Measurements from ENCODE around the gene GPRC5A. TPM values are rescaled to one million over a fixed set of nuclear protein-coding genes. Genes with fewer than 3 reads are reported as not detected.
"Not testable (repeated sequence)": the region's sequence is repeated elsewhere in the genome, so short reads cannot be mapped to it uniquely, and the experiment has no call there.

GPRC5A gene
- total RNA-seq, 1 donor from 2014 or later: 3.4 TPM

DNA sequence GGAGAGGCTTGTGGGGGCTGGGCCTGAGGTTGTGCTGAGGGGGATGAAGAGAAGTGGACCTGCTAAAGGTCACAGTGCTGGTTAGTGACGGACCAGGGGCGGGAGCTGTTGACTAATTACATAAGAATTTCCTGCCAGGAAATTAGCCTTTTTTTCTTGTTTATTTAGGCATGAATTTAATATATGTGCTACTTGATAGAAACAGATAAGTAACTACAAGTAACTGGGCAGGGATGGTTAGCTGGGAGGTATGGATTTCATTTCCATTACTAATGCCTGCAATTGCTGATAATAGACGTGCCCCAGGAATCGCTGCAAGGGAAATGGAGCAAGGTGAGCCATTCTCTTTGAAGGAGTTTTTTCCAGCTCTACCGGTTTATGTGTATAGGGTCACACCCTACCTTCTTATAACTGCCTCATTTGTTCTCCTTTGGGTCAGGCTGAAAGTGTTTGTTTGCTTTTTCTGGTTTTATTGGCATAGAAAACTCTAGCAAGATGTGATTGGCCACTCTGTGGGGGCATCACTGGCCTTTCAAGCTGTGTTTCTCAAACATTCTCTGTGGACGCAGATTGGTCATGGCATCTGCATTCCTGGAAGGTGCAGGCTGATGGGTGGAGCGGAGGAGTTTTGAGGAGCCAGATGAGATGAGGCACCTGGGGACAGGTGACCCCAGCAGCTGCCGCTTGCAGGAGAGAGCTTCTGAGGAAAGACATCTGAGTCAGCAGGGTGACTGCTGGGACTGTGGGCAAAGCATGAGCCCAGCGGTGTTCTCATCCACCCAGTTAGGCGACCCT lies 19.0 kb upstream of the GPRC5A start:
- TF ChIP-seq, protein P1, sequence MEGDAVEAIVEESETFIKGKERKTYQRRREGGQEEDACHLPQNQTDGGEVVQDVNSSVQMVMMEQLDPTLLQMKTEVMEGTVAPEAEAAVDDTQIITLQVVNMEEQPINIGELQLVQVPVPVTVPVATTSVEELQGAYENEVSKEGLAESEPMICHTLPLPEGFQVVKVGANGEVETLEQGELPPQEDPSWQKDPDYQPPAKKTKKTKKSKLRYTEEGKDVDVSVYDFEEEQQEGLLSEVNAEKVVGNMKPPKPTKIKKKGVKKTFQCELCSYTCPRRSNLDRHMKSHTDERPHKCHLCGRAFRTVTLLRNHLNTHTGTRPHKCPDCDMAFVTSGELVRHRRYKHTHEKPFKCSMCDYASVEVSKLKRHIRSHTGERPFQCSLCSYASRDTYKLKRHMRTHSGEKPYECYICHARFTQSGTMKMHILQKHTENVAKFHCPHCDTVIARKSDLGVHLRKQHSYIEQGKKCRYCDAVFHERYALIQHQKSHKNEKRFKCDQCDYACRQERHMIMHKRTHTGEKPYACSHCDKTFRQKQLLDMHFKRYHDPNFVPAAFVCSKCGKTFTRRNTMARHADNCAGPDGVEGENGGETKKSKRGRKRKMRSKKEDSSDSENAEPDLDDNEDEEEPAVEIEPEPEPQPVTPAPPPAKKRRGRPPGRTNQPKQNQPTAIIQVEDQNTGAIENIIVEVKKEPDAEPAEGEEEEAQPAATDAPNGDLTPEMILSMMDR (IDR thresholded peaks at IDR 0.05; ENCODE audit: unreplicated experiment): no peak
- no peak overlapping the region for H3K27ac Mint-ChIP-seq (ENCODE audit: unreplicated experiment)
- H3K9me3 Mint-ChIP-seq (ENCODE audit: unreplicated experiment): no peaks in the 10 kb centered on the region
- peaks cover 21% of the 10 kb centered on the region for H3K4me1 Mint-ChIP-seq (ENCODE audit: unreplicated experiment)
- peak overlapping the region; percentile 22 for H3K4me3 Mint-ChIP-seq (ENCODE audit: unreplicated experiment)
- H3K36me3 Mint-ChIP-seq (ENCODE audit: low read depth, unreplicated experiment): no peaks in the 10 kb centered on the region
- no peaks in the 10 kb centered on the region for H3K27me3 Mint-ChIP-seq (ENCODE audit: unreplicated experiment)
- no peak for DNase-seq (ENCODE audit: low spot score)

- TF ChIP-seq, protein P1 (IDR thresholded peaks at IDR 0.05; ENCODE audit: unreplicated experiment): no peak
- Mint-ChIP-seq H3K9me3 (ENCODE audit: unreplicated experiment) (no peaks in the 10 kb centered on the region), H3K4me1 (ENCODE audit: unreplicated experiment) (peaks cover 18% of the 10 kb centered on the region), H3K4me3 (ENCODE audit: unreplicated experiment) (no peak overlapping the region), H3K36me3 (ENCODE audit: low read depth, unreplicated experiment) (no peaks in the 10 kb centered on the region), H3K27me3 (ENCODE audit: unreplicated experiment) (no peaks in the 10 kb centered on the region), H3K27ac (ENCODE audit: unreplicated experiment) (peak overlapping the region; percentile 31)
- DNase-seq (ENCODE audit: low spot score): no peak
Observed at GRCh38 chr12:12872934-12873275, 18.5 kb upstream of the GPRC5A start.

GRCh38 chr12:12874029-12874428 lies 17.3 kb upstream of the GPRC5A start:
- H3K4me1 Mint-ChIP-seq (ENCODE audit: unreplicated experiment): peaks cover 15% of the 10 kb centered on the region

DNA sequence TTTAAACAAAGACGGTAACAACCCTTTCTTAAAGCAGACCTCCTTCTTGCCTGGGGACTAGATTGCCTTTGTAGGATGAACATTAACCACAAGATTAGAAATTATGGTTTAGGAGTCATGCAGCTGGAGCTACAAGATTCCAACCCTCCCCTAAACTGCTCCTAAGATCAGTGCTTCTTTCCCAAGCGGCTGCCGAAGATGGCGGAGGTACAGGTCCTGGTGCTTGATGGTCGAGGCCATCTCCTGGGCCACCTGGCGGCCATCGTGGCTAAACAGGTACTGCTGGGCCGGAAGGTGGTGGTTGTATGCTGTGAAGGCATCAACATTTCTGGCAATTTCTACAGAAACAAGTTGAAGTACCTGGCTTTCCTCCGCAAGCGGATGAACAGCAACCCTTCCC lies 16.1 kb upstream of the GPRC5A start:
- peaks cover 15% of the 10 kb centered on the region for H3K4me1 Mint-ChIP-seq (ENCODE audit: unreplicated experiment)
- not testable (repeated sequence) for H3K9me3 Mint-ChIP-seq (ENCODE audit: unreplicated experiment); DNase-seq (ENCODE audit: low spot score); H3K4me3 Mint-ChIP-seq (ENCODE audit: unreplicated experiment); H3K27ac Mint-ChIP-seq (ENCODE audit: unreplicated experiment); H3K27me3 Mint-ChIP-seq (ENCODE audit: unreplicated experiment); H3K36me3 Mint-ChIP-seq (ENCODE audit: low read depth, unreplicated experiment)

More at GRCh38 chr12:12874029-12874428, 17.3 kb upstream of the GPRC5A start:
- Mint-ChIP-seq H3K36me3 (ENCODE audit: low read depth, unreplicated experiment) (no peaks in the 10 kb centered on the region), H3K4me3 (ENCODE audit: unreplicated experiment) (no peak overlapping the region), H3K9me3 (ENCODE audit: unreplicated experiment) (no peaks in the 10 kb centered on the region), H3K27ac (ENCODE audit: unreplicated experiment) (no peak overlapping the region), H3K27me3 (ENCODE audit: unreplicated experiment) (no peaks in the 10 kb centered on the region)
- DNase-seq (ENCODE audit: low spot score): no peak
- TF ChIP-seq, protein P1 (IDR thresholded peaks at IDR 0.05; ENCODE audit: unreplicated experiment): no peak

- no peak overlapping the region for H3K27ac Mint-ChIP-seq (ENCODE audit: unreplicated experiment)
- H3K27me3 Mint-ChIP-seq (ENCODE audit: unreplicated experiment): no peaks in the 10 kb centered on the region
- TF ChIP-seq, protein P1 (IDR thresholded peaks at IDR 0.05; ENCODE audit: unreplicated experiment): no peak
- peaks cover 3% of the 10 kb centered on the region for H3K36me3 Mint-ChIP-seq (ENCODE audit: low read depth, unreplicated experiment)
- no peaks in the 10 kb centered on the region for H3K9me3 Mint-ChIP-seq (ENCODE audit: unreplicated experiment)
- DNase-seq (ENCODE audit: low spot score): no peak
- peaks cover 3% of the 10 kb centered on the region for H3K4me1 Mint-ChIP-seq (ENCODE audit: unreplicated experiment)
- no peak overlapping the region for H3K4me3 Mint-ChIP-seq (ENCODE audit: unreplicated experiment)
Observed at GRCh38 chr12:12877153-12877768, 14.1 kb upstream of the GPRC5A start.

All from endothelial cell (in vitro differentiated cells).